ENCODE measurements around the gene RELN. TPM values are rescaled to one million over a fixed set of nuclear protein-coding genes. Genes with fewer than 3 reads are reported as not detected.

RELN gene
- total and polyA plus RNA-seq, 9 of the 15 experiments (the other 6 are each of a cell fraction or from before 2014, with no cell fraction given), result 12.9 to 43.2 (median 18.1) TPM

- TF ChIP-seq ZFP91 (CRISPR knock-in tag; IDR thresholded peaks at IDR 0.05), result no peak
- 0 out of 2 replicates have a peak, but pooled peaks have one; percentile 42 for TF ChIP-seq ZNF695 (CRISPR knock-in tag; IDR thresholded peaks at IDR 0.05)
- peak; percentile 98 to 99 for TF ChIP-seq RCOR1 (IDR thresholded peaks at IDR 0.05; ENCODE audit: borderline replicate concordance in 1 of 2, low read depth in 2 of 2, low read length in 2 of 2)
- peak; percentile 98 for TF ChIP-seq ZNF197 (CRISPR knock-in tag; IDR thresholded peaks at IDR 0.05; ENCODE audit: low read depth)
- peak; percentile 74; the same call in 1 of the 2 replicates for TF ChIP-seq XRCC3 (IDR thresholded peaks at IDR 0.05)
- peak; percentile 85; the same call in 1 of the 2 replicates for TF ChIP-seq PHF21A (IDR thresholded peaks at IDR 0.05; ENCODE audit: borderline replicate concordance, low read depth)
- TF ChIP-seq SP2 (IDR thresholded peaks at IDR 0.05; ENCODE audit: extremely low read depth, low read depth, low read length, poor library complexity, severe bottlenecking), result no peak
- no peak for TF ChIP-seq HOXB6 (CRISPR knock-in tag; IDR thresholded peaks at IDR 0.05; ENCODE audit: borderline replicate concordance)
- no peak for TF ChIP-seq ZNF121 (CRISPR knock-in tag; conservative IDR thresholded peaks at IDR 0.05)
- peak; percentile 67; the same call in 1 of the 2 replicates for TF ChIP-seq HMG20A (CRISPR knock-in tag; conservative IDR thresholded peaks at IDR 0.05)
- peak; percentile 97 for TF ChIP-seq MTA1 (IDR thresholded peaks at IDR 0.05; ENCODE audit: borderline replicate concordance)
- TF ChIP-seq ZNF76 (CRISPR knock-in tag; IDR thresholded peaks at IDR 0.05; ENCODE audit: borderline replicate concordance), result peak; percentile 93; the same call in 1 of the 2 replicates
- TF ChIP-seq ZNF696 (CRISPR knock-in tag; conservative IDR thresholded peaks at IDR 0.05), result no peak
- peak; percentile 92 for TF ChIP-seq NCOA2 (IDR thresholded peaks at IDR 0.05; ENCODE audit: partially characterized antibody in 2 of 2)
- TF ChIP-seq HDAC1 (IDR thresholded peaks at IDR 0.05), result peak; percentile 89 to 99; a peak in 3 of 4 replicates
- peak; percentile 78 for TF ChIP-seq ZNF239 (CRISPR knock-in tag; IDR thresholded peaks at IDR 0.05)
- peak; percentile 82; the same call in 1 of the 2 replicates for TF ChIP-seq ILF3 (IDR thresholded peaks at IDR 0.05; ENCODE audit: borderline replicate concordance)
- no peak for TF ChIP-seq THRAP3 (IDR thresholded peaks at IDR 0.05; ENCODE audit: borderline replicate concordance)
- peak; percentile 99 for TF ChIP-seq ZNF175 (CRISPR knock-in tag; IDR thresholded peaks at IDR 0.05; ENCODE audit: low read depth)
- peak in 1 of 2 experiments; percentile 99; a peak in 2 of 4 replicates for TF ChIP-seq ZMIZ1 (IDR thresholded peaks at IDR 0.05; ENCODE audit: low read depth in 2 of 2, low read length in 2 of 2)
- no peak for TF ChIP-seq HMG20B (CRISPR knock-in tag; IDR thresholded peaks at IDR 0.05)
- peak; percentile 83; the same call in 1 of the 2 replicates for TF ChIP-seq YBX1 (IDR thresholded peaks at IDR 0.05)
- no peak for TF ChIP-seq CBX5 (IDR thresholded peaks at IDR 0.05; ENCODE audit: borderline replicate concordance, low read depth)
Observed at GRCh38 chr7:103996017-103996551, 6.6 kb upstream of the RELN start (continued).
